ENCODE data around the gene EEF1A1. TPM values are rescaled to one million over a fixed set of nuclear protein-coding genes. Genes with fewer than 3 reads are reported as not detected.
"Not testable (repeated sequence)": the region's sequence is repeated elsewhere in the genome, so short reads cannot be mapped to it uniquely, and the experiment has no call there.

Gene EEF1A1
- total RNA-seq, 2 donors from 2014 or later: 5,082 to 6,539 TPM

DNA sequence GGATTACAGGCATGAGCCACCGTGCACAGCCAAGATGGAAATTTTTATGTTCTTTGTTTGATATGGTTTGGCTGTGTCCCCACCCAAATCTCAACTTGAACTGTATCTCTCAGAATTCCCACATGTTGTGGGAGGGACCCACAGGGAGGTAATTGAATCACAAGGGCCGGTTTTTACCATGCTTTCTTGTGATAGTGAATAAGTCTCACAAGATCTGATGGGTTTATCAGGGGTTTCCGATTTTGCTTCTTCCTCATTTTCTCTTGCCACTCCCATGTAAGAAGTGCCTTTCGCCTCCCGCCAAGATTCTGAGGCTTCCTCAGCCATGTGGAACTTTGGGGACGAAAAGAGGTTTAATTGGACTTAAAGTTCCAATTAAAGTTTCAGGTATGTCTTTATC, 14.6 kb downstream of the EEF1A1 start:
- ATAC-seq (ENCODE audit: insufficient number of reproducible peaks, low FRiP score, low read depth): no peak
- Histone ChIP-seq H3K36me3 (peaks cover 11% of the 10 kb centered on the region), H3K4me1 (ENCODE audit: control insufficient read depth in 1 of 2, low read depth in 2 of 2) (no peaks in the 10 kb centered on the region), H3K4me3 (no peak overlapping the region), H3K9me3 (no peaks in the 10 kb centered on the region), H3K27ac (no peak overlapping the region), H3K27me3 (replicated peaks; ENCODE audit: insufficient read depth) (no peaks in the 10 kb centered on the region)
- no peak for DNase-seq (ENCODE audit: low spot score)
- TF ChIP-seq, protein P1, sequence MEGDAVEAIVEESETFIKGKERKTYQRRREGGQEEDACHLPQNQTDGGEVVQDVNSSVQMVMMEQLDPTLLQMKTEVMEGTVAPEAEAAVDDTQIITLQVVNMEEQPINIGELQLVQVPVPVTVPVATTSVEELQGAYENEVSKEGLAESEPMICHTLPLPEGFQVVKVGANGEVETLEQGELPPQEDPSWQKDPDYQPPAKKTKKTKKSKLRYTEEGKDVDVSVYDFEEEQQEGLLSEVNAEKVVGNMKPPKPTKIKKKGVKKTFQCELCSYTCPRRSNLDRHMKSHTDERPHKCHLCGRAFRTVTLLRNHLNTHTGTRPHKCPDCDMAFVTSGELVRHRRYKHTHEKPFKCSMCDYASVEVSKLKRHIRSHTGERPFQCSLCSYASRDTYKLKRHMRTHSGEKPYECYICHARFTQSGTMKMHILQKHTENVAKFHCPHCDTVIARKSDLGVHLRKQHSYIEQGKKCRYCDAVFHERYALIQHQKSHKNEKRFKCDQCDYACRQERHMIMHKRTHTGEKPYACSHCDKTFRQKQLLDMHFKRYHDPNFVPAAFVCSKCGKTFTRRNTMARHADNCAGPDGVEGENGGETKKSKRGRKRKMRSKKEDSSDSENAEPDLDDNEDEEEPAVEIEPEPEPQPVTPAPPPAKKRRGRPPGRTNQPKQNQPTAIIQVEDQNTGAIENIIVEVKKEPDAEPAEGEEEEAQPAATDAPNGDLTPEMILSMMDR (IDR thresholded peaks at IDR 0.05): no peak

DNA sequence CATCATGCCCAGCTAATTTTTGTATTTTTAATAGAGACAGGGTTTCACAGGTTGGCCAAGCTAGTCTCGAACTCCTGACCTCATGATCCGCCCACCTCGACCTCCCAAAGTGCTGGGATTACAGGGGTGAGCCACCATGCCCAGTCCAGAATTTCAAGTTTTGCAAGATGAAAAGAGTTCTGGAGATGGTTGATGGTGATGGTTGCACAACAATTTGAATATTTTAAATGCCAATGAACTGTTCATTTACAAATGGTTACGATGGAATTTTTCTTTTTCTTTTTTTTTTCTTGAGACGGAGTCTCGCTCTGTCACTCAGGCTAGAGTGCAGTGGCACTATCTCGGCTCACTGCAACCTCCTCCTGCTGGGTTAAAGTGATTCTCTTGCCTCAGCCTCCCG, 15.1 kb downstream of the EEF1A1 start:
- H3K9me3 ChIP-seq; DNase-seq (ENCODE audit: low spot score); H3K4me3 ChIP-seq; H3K27me3 ChIP-seq (replicated peaks; ENCODE audit: insufficient read depth); ATAC-seq (ENCODE audit: insufficient number of reproducible peaks, low FRiP score, low read depth); H3K4me1 ChIP-seq (ENCODE audit: control insufficient read depth in 1 of 2, low read depth in 2 of 2); H3K27ac ChIP-seq: not testable (repeated sequence)
- peaks cover 14% of the 10 kb centered on the region for H3K36me3 ChIP-seq

DNA sequence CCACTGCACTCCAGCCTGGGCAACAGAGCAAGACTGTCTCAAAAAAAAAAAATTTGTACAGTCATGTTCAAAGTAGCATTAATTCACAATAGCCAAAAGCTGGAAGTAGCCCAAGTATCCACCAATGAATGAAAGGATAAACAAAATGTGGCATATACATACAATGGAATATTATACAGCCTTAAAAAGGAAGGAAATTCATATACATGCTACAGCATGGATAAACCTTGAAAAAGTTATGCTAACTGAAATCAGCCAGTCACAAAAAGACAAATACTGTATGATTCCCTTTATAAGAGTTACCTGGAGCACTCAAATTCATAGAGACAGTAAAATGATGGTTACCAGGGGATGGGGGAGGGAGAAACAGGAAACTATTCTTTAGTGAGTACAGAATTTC, 15.7 kb downstream of the EEF1A1 start:
- ATAC-seq (ENCODE audit: insufficient number of reproducible peaks, low FRiP score, low read depth): no peak
- Histone ChIP-seq H3K27me3 (replicated peaks; ENCODE audit: insufficient read depth) (no peaks in the 10 kb centered on the region), H3K9me3 (no peaks in the 10 kb centered on the region), H3K27ac (no peak overlapping the region), H3K4me3 (no peak overlapping the region), H3K36me3 (peaks cover 17% of the 10 kb centered on the region), H3K4me1 (ENCODE audit: control insufficient read depth in 1 of 2, low read depth in 2 of 2) (no peaks in the 10 kb centered on the region)
- TF ChIP-seq, protein P1 (IDR thresholded peaks at IDR 0.05): no peak
- DNase-seq (ENCODE audit: low spot score): no peak

DNA sequence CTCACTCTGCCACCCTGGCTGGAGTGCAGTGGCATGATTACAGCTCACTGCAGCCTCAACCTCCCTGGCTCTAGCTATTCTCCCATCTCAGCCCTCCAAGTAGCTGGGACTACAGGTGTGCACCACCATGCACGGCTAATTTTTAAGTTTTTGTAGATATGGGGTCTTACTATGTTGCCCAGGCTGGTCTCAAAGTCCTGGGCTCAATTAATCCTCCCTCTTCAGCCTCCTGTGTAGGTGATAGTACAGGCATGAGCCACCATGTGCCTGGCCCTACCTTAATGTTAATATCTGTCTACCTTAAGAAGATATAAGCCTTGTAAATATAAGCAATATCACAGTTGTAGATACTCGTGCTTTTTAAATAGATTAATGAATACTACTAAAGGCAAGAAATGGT, 16.7 kb downstream of the EEF1A1 start:
- no peak for ATAC-seq (ENCODE audit: insufficient number of reproducible peaks, low FRiP score, low read depth)
- Histone ChIP-seq H3K36me3 (peaks cover 23% of the 10 kb centered on the region), H3K4me1 (ENCODE audit: control insufficient read depth in 1 of 2, low read depth in 2 of 2) (no peaks in the 10 kb centered on the region), H3K9me3 (no peaks in the 10 kb centered on the region), H3K4me3 (no peak overlapping the region), H3K27me3 (replicated peaks; ENCODE audit: insufficient read depth) (no peaks in the 10 kb centered on the region), H3K27ac (no peak overlapping the region)
- TF ChIP-seq, protein P1 (IDR thresholded peaks at IDR 0.05): no peak
- DNase-seq (ENCODE audit: low spot score): no peak

DNA sequence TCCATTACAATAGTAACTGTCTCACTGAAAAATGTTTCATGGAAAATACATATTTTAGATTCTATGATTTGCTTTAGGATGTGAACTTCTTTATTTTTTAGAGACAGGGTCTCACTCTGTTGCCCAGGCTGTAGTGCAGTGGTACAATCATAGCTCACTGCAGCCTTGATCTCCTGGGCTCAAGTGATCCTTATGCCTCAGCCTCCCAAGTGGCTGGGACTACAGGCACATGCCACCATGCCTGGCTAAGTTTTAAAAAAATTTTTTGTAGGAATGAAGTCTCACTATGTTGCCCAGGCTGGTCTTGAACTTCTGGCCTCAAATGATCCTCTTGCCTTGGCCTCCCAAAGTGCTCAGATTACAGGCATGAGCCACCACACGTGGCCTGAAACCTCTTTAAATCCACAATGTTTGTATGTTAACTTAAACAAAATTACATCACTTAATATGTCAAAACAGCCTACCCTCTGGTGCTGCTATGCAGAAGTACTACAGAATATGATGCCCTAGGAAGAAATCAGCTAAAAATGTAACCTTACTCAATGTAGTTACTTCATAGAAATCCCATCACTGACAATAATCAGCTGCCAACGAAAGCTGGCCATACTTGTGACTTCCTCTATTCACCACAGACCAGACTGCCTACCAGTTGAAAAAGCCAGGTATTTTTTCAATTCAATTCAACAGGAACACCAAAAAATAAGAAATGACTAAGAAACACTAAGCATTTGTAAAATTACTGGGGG, 17.6 kb downstream of the EEF1A1 start:
- H3K27ac ChIP-seq: no peak overlapping the region
- no peaks in the 10 kb centered on the region for H3K27me3 ChIP-seq (replicated peaks; ENCODE audit: insufficient read depth)
- H3K4me1 ChIP-seq (ENCODE audit: control insufficient read depth in 1 of 2, low read depth in 2 of 2): no peaks in the 10 kb centered on the region
- no peaks in the 10 kb centered on the region for H3K9me3 ChIP-seq
- no peak for ATAC-seq (ENCODE audit: insufficient number of reproducible peaks, low FRiP score, low read depth)
- peaks cover 30% of the 10 kb centered on the region for H3K36me3 ChIP-seq
- TF ChIP-seq, protein P1 (IDR thresholded peaks at IDR 0.05): no peak
- H3K4me3 ChIP-seq: no peak overlapping the region
- DNase-seq (ENCODE audit: low spot score): no peak

DNA sequence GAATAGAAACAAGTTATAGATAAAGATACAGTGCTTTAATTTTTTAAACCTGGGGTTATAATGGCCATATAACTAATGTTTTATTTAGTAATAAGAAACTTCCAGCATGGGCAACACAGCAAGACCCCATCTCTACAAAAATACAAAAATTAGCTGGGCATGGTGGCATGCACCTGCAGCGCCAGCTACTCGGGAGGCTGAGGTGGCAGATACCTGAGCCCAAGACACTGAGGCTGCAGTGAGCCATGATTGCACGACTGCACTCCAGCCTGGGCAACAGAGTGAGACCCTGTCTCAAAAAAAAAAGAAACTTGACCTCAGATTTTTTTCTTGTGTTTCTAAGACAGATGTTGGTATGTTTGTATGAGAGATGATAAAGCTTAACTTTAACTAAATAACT, 22.9 kb downstream of the EEF1A1 start:
- Histone ChIP-seq H3K9me3 (no peaks in the 10 kb centered on the region), H3K4me3 (no peak overlapping the region), H3K36me3 (peaks cover 47% of the 10 kb centered on the region), H3K27me3 (replicated peaks; ENCODE audit: insufficient read depth) (no peaks in the 10 kb centered on the region), H3K27ac (no peak overlapping the region), H3K4me1 (ENCODE audit: control insufficient read depth in 1 of 2, low read depth in 2 of 2) (no peaks in the 10 kb centered on the region)
- DNase-seq (ENCODE audit: low spot score): no peak
- ATAC-seq (ENCODE audit: insufficient number of reproducible peaks, low FRiP score, low read depth): no peak
- TF ChIP-seq, protein P1 (IDR thresholded peaks at IDR 0.05): no peak
